ENCODE results near the gene CLDN8. TPM values are rescaled to one million over a fixed set of nuclear protein-coding genes. Genes with fewer than 3 reads are reported as not detected.

The CLDN8 gene
- total RNA-seq, 4 donors from 2014 or later = not detected

DNA sequence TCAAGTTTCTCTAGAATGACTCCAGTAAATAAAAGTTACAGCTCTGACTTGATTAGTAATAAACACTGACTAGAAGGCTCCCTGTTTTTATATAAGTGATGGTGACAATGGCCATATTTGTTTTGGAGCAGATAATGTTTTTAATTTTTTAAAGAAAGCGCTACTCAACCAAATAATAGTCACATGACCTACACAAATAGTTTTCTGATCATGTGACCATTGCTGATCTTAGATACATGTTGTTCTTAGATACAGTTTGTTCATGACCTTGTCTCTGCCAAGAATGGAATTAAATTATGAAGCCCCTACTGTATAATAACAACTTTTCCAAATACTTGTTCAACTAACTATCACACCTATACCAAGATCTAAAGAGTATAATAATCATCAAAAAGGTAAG lies 22.3 kb upstream of the CLDN8 start:
- no peak for DNase-seq (ENCODE audit: low spot score in 2 of 2)
- Histone ChIP-seq H3K9me3 (no peaks in the 10 kb centered on the region), H3K27me3 (no peaks in the 10 kb centered on the region), H3K4me1 (peaks cover 0 to 6% (median 2%) of the 10 kb centered on the region in 4 donors), H3K27ac (no peak overlapping the region), H3K4me3 (no peak overlapping the region), H3K36me3 (no peaks in the 10 kb centered on the region)
- TF ChIP-seq POLR2A (IDR thresholded peaks at IDR 0.05) = no peak
- no peak for TF ChIP-seq EP300 (IDR thresholded peaks at IDR 0.05)
- TF ChIP-seq, protein P1, sequence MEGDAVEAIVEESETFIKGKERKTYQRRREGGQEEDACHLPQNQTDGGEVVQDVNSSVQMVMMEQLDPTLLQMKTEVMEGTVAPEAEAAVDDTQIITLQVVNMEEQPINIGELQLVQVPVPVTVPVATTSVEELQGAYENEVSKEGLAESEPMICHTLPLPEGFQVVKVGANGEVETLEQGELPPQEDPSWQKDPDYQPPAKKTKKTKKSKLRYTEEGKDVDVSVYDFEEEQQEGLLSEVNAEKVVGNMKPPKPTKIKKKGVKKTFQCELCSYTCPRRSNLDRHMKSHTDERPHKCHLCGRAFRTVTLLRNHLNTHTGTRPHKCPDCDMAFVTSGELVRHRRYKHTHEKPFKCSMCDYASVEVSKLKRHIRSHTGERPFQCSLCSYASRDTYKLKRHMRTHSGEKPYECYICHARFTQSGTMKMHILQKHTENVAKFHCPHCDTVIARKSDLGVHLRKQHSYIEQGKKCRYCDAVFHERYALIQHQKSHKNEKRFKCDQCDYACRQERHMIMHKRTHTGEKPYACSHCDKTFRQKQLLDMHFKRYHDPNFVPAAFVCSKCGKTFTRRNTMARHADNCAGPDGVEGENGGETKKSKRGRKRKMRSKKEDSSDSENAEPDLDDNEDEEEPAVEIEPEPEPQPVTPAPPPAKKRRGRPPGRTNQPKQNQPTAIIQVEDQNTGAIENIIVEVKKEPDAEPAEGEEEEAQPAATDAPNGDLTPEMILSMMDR (IDR thresholded peaks at IDR 0.05) = no peak
- WGBS, 2 donors = 79 to 87% methylated on average over 1 of the region's 1 CpG

- no peak for DNase-seq (ENCODE audit: low spot score in 2 of 2)
- 57 to 68% methylated on average over 2 of the region's 2 CpGs for WGBS, 2 donors
- Histone ChIP-seq H3K27ac (no peak overlapping the region), H3K9me3 (no peaks in the 10 kb centered on the region), H3K27me3 (no peaks in the 10 kb centered on the region), H3K4me1 (peaks cover 0 to 6% (median 3%) of the 10 kb centered on the region in 4 donors), H3K36me3 (no peaks in the 10 kb centered on the region), H3K4me3 (no peak overlapping the region)
- TF ChIP-seq POLR2A (IDR thresholded peaks at IDR 0.05) = no peak
- TF ChIP-seq EP300 (IDR thresholded peaks at IDR 0.05) = no peak
- TF ChIP-seq, protein P1 (IDR thresholded peaks at IDR 0.05) = no peak
These were observed 18.7 kb upstream of the CLDN8 start for GRCh38 chr21:30234643-30235042.

DNA sequence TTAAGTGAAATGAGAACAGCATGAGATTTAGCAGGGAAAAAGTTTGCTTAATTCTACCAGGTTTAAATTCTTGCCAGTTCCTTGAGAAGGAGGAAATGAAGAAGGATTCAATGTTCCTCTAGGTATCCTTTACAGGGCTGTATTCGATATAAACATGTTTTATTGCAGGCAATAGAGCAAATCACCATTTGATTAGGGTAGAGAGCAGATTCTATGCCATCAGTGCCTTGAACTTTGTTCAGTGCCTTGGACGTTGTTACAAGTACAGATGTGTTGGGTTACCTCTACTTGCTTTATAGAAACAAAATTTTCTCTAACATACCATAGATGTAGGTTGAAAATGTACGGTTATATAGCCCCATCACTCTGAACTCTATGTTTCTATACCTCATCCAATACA lies 18.2 kb upstream of the CLDN8 start:
- no peak for DNase-seq (ENCODE audit: low spot score in 2 of 2)
- H3K27ac ChIP-seq = no peak overlapping the region
- no peak for TF ChIP-seq EP300 (IDR thresholded peaks at IDR 0.05)
- TF ChIP-seq, protein P1 (IDR thresholded peaks at IDR 0.05) = no peak
- TF ChIP-seq POLR2A (IDR thresholded peaks at IDR 0.05) = no peak
- no peak overlapping the region for H3K4me3 ChIP-seq
- H3K9me3 ChIP-seq = no peaks in the 10 kb centered on the region
- H3K36me3 ChIP-seq = no peaks in the 10 kb centered on the region
- 53 to 54% methylated on average over 3 of the region's 3 CpGs for WGBS, 2 donors
- no peaks in the 10 kb centered on the region for H3K27me3 ChIP-seq
- peaks cover 0 to 6% (median 3%) of the 10 kb centered on the region in 4 donors for H3K4me1 ChIP-seq

GRCh38 chr21:30233228-30234020 lies 17.5 kb upstream of the CLDN8 start:
- H3K4me1 ChIP-seq = peaks cover 0 to 6% (median 3%) of the 10 kb centered on the region in 4 donors
- H3K4me3 ChIP-seq = no peak overlapping the region
- TF ChIP-seq EP300 (IDR thresholded peaks at IDR 0.05) (no peak), POLR2A (IDR thresholded peaks at IDR 0.05) (no peak)
- TF ChIP-seq, protein P1 (IDR thresholded peaks at IDR 0.05) = no peak
- no peak overlapping the region for H3K27ac ChIP-seq
- no peaks in the 10 kb centered on the region for H3K36me3 ChIP-seq
- no peak for DNase-seq (ENCODE audit: low spot score in 2 of 2)
- H3K9me3 ChIP-seq = no peaks in the 10 kb centered on the region
- no peaks in the 10 kb centered on the region for H3K27me3 ChIP-seq
- 64% methylated on average over 2 of the region's 2 CpGs for WGBS, 2 donors

GRCh38 chr21:30232011-30232410 lies 16.1 kb upstream of the CLDN8 start:
- no peaks in the 10 kb centered on the region for H3K27me3 ChIP-seq
- H3K9me3 ChIP-seq = no peaks in the 10 kb centered on the region
- DNase-seq (ENCODE audit: low spot score in 2 of 2) = no peak
- H3K4me1 ChIP-seq = peaks cover 0 to 11% (median 3%) of the 10 kb centered on the region in 4 donors
- no peaks in the 10 kb centered on the region for H3K36me3 ChIP-seq
- no peak overlapping the region for H3K4me3 ChIP-seq
- H3K27ac ChIP-seq = no peak overlapping the region
- TF ChIP-seq EP300 (IDR thresholded peaks at IDR 0.05) (no peak), POLR2A (IDR thresholded peaks at IDR 0.05) (no peak)
- TF ChIP-seq, protein P1 (IDR thresholded peaks at IDR 0.05) = no peak
- 97 to 98% methylated on average over 1 of the region's 1 CpG for WGBS, 2 donors
